GM13976 (cell line): ENCODE data around the gene PCLO.

Source experiments
- DNase-seq: peaks from one replicate; pipeline ENCODE4 v3.0.0; 2012; ENCODE audit warnings: low spot score
- in situ Hi-C: fragments of 300-500 bp; cut with MboI; formaldehyde crosslinking; loops from one replicate; pipeline ENCODE4 v1.12.0; 2022; ENCODE audit warnings: low sequenced_read_pairs, mixed read lengths, inconsistent platforms; ENCODE audit not compliant: unreplicated experiment
- TF ChIP-seq, protein P1 (sequence below): IDR thresholded peaks from 2 replicates; pipeline ENCODE4 v1.5.1; 2012; ENCODE audit warnings: borderline replicate concordance, mild to moderate bottlenecking; ENCODE audit not compliant: insufficient read depth; ENCODE audit errors: extremely low read depth, missing control alignments, control extremely low read depth

The PCLO gene

DNA sequence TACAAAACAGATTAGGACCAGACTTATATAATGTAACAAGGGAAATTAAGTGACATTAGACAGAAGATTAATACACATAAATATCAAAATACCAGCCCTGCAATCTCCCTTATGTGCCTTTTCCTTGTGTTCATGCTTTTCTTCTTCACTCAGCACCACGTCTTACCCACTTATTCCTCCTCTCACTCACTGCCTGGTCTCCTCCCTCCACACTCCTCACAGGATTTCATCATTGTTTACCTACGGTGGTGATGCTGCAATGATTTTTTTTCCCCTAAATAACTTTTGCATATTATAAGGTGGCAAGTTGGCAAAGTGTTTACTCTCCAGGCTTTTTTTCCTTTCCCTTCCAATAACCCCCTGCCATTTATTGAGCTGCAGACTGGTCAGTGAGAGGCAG, 203.2 kb downstream of the PCLO start:
- no peak for DNase-seq
- in situ Hi-C loops = no loop called here
- TF ChIP-seq, protein P1, sequence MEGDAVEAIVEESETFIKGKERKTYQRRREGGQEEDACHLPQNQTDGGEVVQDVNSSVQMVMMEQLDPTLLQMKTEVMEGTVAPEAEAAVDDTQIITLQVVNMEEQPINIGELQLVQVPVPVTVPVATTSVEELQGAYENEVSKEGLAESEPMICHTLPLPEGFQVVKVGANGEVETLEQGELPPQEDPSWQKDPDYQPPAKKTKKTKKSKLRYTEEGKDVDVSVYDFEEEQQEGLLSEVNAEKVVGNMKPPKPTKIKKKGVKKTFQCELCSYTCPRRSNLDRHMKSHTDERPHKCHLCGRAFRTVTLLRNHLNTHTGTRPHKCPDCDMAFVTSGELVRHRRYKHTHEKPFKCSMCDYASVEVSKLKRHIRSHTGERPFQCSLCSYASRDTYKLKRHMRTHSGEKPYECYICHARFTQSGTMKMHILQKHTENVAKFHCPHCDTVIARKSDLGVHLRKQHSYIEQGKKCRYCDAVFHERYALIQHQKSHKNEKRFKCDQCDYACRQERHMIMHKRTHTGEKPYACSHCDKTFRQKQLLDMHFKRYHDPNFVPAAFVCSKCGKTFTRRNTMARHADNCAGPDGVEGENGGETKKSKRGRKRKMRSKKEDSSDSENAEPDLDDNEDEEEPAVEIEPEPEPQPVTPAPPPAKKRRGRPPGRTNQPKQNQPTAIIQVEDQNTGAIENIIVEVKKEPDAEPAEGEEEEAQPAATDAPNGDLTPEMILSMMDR = no peak

DNA sequence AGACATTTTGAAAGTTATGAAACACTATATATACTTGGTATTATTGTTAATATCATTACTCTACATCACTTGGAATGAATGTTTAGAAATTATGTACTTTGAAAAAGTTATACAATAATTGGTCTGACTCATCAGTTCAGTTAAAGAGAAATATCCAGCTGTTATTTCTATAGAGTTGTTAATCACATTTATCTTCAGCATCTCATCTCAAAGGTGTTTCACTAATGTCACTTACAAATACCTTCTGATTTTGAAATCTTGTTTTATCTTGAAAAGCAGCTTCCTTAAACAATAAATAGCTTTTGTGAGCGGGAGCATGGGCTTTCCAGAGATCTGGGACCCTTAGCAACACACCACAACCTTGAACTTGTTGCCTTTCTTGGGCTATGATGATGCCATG, 205.2 kb downstream of the PCLO start:
- TF ChIP-seq, protein P1 = no peak
- DNase-seq = no peak
- in situ Hi-C loops = no loop called here

DNA sequence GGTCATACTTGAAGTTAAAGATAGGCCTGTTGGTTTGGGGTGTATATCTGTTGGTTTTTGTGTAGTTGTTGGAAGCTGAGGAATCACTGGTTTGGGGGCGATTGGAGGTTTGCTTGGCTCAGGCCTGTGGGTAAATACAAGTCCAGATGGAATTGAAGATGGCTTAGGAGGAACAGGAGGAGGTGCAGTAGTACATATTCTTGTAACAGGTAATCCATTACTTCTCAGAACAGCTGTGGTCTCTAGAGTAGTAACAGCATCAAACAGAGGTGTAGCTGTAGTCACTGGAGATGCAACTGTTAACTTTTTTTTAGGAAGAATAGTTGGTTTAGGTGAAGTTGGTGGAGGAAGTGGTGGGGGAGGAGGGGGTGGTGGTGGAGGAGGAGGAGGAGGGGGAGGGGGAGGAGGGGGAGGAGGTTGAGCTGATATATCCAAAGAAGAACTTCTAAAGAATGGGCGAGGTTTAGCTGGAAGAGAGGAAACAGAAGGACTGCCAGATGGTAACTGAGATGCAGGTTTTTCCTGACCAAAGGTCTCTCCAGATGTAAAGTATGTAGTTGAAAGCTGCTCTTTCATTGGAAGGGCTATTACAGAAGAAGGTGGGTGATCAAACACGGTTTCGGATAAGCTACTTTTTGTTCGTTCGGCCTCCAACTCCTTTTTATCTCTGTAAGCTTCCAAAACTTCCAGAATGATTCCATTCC, 209.2 kb downstream of the PCLO start:
- in situ Hi-C loops = no loop called here
- TF ChIP-seq, protein P1 = no peak
- no peak for DNase-seq

DNA sequence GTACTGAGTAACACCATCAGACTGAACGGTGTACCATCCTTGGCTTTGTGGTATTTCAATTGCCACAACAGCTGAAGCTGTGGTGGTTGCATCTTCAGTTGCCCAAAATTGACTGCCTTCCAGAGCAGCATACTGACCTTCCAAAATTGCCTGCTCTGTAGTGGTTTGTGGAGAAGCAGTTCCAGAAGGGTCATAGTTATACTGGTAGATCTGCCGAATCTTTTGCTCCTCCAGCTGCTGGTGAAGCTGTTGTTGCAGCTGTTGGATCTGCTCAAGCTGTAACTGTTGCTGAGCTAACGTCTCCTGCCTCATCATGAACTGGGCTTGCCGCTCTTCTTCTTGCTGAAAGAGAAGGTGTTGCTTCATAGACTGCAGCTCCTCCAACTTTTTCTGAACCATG, 212.2 kb downstream of the PCLO start:
- in situ Hi-C loops = no loop called here
- DNase-seq = no peak
- TF ChIP-seq, protein P1 = no peak

DNA sequence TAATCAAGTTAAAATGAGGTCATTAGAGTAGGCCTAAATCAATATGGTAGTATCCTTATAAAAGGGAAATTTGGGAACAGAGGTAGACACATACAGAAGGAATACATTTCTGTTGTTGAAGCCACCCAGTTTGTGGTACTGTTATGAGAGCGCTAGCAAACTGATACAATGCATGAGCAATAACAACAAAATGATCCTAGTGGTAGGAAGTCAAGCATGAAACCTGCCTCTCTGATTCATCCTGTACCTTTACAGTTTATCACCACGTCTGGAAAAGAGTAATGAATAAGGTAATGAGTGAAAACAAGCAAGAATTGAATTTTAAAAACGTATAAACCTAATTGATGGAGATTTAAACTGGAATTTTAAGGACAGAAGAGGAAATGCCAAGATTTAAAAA, 217.2 kb downstream of the PCLO start:
- in situ Hi-C loops = no loop called here
- TF ChIP-seq, protein P1 = no peak
- no peak for DNase-seq

DNA sequence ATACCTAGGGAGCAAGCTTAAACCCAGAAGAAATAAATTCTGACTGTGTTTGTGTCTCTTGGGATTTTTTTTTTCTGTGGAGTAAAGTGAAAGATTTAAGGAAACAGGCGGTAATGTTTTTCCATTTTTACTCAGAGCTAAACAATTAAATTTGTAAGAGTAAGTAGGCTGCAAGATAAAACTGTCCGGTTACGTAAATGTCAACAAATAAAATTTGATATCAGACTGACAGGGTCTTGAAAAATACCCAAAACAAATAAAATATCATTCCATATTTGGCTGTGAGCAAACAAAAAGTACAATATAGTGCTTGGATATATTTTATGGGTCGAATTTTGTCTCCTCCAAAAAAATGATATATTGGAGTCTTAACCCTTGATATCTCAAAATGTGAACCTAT, 217.6 kb downstream of the PCLO start:
- in situ Hi-C loops = no loop called here
- DNase-seq = no peak
- TF ChIP-seq, protein P1 = no peak
